ENCODE data around the gene HPS1.

DNA sequence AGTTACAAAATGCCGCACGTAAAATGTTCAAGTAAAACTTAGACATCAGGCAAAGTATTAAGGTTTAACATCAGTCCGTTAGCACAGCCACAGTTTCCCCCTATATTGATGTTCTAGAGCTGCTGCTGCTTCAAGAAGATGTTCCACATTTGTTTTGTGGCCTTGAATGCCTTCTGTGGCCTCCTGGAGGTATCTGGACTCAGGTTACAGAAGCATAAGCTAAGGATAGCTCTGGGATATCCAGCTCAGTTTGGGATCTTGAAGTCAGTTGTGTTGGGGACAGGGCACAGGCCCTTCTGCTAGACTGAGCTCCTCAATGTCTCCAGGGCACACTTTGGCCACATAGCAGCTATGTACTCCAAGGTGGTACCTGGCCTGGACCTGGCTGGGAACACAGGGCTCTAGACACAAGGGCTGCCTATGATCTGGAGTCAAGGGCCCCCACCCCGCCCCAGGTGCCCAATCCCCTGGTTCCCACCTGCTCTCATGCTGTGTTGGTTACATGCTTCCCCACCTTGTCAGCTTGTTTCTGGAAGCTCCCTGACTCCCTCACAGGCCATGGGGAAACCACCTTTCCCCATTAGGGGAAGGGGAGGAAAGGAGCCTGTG is 36.5 kb downstream of the HPS1 start:
- TF ChIP-seq CTCF (conservative IDR thresholded peaks at IDR 0.05; ENCODE audit: low read length) (no peak), EZH2phosphoT487 (IDR thresholded peaks at IDR 0.05; ENCODE audit: borderline replicate concordance, low read depth, low read length) (no peak)

Measured in OCI-LY7 (cell line).